Breast epithelium (tissue), 4 donors: Measurements from ENCODE around the gene PSMA7. TPM values are rescaled to one million over a fixed set of nuclear protein-coding genes. Genes with fewer than 3 reads are reported as not detected.

ENCODE experiments used
- DNase-seq, 2 donors: peaks; one replicate each; pipeline ENCODE4 v3.0.0-alpha.2; 2019; ENCODE audit warnings: low spot score in 2 of 2
- H3K27ac ChIP-seq, 2 donors: fragments of 200-600 bp; sonication (generic) in 1 of 2; one replicate each; pipeline ENCODE4 v1.5.1; 2016 to 2019; ENCODE audit warnings: mild to moderate bottlenecking in 1 of 2
- H3K27me3 ChIP-seq, 2 donors: fragments of 200-600 bp; sonication (generic) in 1 of 2; one replicate each; pipeline versions ENCODE4 v1.5.1 to v1.6.0; 2017 to 2019; ENCODE audit warnings: control low read depth in 1 of 2, mild to moderate bottlenecking in 1 of 2
- H3K36me3 ChIP-seq: fragments of 200-600 bp; one replicate; pipeline ENCODE4 v1.5.1; 2019
- H3K4me1 ChIP-seq, 2 donors: fragments of 200-600 bp; sonication (generic); one replicate each; pipeline ENCODE4 v1.5.1; 2016 to 2019; ENCODE audit warnings: control low read depth in 1 of 2
- H3K4me3 ChIP-seq, 3 donors: fragments of 200-600 bp; sonication (generic); 1 replicate in 2 of 3; 2 replicates in 1 of 3; pipeline ENCODE4 v1.5.1; 2016 to 2019; ENCODE audit warnings: mild to moderate bottlenecking in 3 of 3, moderate library complexity in 2 of 3
- H3K9me3 ChIP-seq, 2 donors: fragments of 200-600 bp; sonication (generic) in 1 of 2; one replicate each; pipeline ENCODE4 v1.5.1; 2016 to 2019; ENCODE audit warnings: control low read depth in 1 of 2
- POLR2A ChIP-seq: fragments of 450-650 bp; IDR thresholded peaks from one replicate; pipeline ENCODE4 v1.6.1; 2016; ENCODE audit warnings: antibody characterized with exemption, mild to moderate bottlenecking, moderate library complexity
- POLR2AphosphoS5 ChIP-seq, 3 donors: sonication (generic); formaldehyde crosslinking; IDR thresholded peaks; one replicate each; pipeline ENCODE4 v1.6.1; 2017; ENCODE audit warnings: antibody characterized with exemption in 3 of 3
- intact Hi-C: fragments of 100-400 bp; cut with DNase I; formaldehyde crosslinking; loops from one replicate; pipeline ENCODE4 v1.15.1; 2023; ENCODE audit warnings: low total_unique reads
- total RNA-seq, 3 donors: library from RNA; depleted of rRNA; stranded (reverse); fragments of >200 nt; gene quantifications; one replicate each; pipeline ENCODE4 v1.1.0, GENCODE V29; 2016
- TF ChIP-seq, protein P1 (sequence below), 3 donors: fragments of 450-650 bp; IDR thresholded peaks; one replicate each; pipeline ENCODE4 v1.5.1; 2016 to 2017; ENCODE audit warnings: antibody characterized with exemption in 3 of 3, mild to moderate bottlenecking in 3 of 3, moderate library complexity in 3 of 3

Gene PSMA7
- total RNA-seq, 3 donors from 2014 or later, result 200 to 579 (median 380) TPM

DNA sequence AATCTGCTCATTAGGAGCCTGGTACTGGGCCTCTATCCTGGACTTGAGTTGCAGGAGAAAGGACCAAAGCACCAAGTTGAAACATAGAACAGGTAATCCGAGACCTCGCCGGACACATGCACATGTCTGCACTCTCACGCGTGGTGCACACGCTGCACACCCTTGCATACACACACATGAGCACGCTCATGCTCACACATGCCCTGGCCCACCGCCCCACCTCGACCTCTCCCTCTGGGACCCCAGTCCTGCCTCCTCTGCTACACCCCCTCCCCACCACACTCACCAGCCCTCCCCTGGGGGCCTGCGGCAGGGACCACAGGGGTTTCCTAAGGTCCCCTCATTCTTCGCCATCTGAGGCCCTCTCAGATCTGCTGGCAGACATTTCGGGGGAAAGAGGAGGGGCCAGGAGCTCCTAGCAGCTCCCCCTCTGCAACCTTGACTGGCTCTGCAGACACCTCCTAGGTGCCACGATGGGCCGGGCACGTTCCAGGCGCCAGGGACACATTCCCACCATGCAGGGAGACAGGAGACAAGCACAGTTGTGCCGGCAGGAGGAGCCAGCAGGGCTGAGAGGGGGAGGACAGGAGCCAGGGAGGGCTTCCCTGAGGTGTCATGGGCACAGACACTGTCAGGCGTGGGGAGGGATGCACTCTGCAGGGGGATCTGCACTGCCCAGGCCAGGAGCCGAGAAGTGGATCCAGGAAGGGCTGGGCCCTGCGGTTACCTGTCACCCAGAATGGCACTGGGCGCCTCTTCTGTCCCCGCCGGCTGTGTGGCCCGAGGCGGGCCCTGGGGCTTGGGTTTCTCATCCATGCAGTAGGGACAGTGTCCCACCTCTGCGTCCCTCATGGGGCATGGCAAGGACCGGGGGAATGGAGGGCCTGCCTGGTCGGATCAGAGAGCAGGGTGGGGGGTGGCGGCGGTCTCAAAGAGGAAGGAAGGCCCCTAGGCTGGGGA lies 46.5 kb downstream of the PSMA7 start:
- H3K4me3 ChIP-seq, result no peak overlapping the region
- H3K4me1 ChIP-seq, result no peaks in the 10 kb centered on the region
- TF ChIP-seq POLR2A (no peak), POLR2AphosphoS5 (IDR thresholded peaks at IDR 0.05) (no peak)
- TF ChIP-seq, protein P1, sequence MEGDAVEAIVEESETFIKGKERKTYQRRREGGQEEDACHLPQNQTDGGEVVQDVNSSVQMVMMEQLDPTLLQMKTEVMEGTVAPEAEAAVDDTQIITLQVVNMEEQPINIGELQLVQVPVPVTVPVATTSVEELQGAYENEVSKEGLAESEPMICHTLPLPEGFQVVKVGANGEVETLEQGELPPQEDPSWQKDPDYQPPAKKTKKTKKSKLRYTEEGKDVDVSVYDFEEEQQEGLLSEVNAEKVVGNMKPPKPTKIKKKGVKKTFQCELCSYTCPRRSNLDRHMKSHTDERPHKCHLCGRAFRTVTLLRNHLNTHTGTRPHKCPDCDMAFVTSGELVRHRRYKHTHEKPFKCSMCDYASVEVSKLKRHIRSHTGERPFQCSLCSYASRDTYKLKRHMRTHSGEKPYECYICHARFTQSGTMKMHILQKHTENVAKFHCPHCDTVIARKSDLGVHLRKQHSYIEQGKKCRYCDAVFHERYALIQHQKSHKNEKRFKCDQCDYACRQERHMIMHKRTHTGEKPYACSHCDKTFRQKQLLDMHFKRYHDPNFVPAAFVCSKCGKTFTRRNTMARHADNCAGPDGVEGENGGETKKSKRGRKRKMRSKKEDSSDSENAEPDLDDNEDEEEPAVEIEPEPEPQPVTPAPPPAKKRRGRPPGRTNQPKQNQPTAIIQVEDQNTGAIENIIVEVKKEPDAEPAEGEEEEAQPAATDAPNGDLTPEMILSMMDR (IDR thresholded peaks at IDR 0.05), result no peak

DNA sequence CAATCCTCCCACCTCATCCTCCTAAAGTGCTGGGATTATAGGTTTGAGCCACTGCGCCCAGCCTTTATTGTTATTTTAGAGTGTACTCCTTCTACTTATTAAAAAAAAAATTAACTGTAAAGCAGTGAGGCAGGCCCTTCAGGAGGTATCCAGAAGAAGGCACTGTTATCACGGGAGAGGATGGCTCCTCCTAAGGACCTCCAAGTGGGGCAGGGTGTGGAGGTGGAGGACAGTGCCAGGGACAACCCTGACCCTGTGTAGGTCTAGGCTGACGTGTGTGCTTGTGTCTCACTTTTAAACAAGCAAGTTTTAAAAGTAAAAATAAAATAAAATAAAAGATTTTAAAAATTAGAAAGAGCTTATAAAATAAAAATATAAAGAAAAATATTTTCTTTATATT lies 53.8 kb downstream of the PSMA7 start:
- peaks cover 0 to 18% of the 10 kb centered on the region in 2 donors for H3K27me3 ChIP-seq
- no peak overlapping the region for H3K4me3 ChIP-seq
- no peaks in the 10 kb centered on the region for H3K9me3 ChIP-seq
- TF ChIP-seq, protein P1 (IDR thresholded peaks at IDR 0.05), result no peak
- no peak for TF ChIP-seq POLR2A
- TF ChIP-seq POLR2AphosphoS5 (IDR thresholded peaks at IDR 0.05), result no peak
- DNase-seq, result no peak
- H3K27ac ChIP-seq, result no peak overlapping the region
- H3K36me3 ChIP-seq, result no peaks in the 10 kb centered on the region
- intact Hi-C loops, result no loop called here
- H3K4me1 ChIP-seq, result no peaks in the 10 kb centered on the region

More for the DNA sequence above, 46.5 kb downstream of the PSMA7 start:
- Histone ChIP-seq H3K27me3 (no peaks in the 10 kb centered on the region), H3K9me3 (peaks cover 17 to 18% of the 10 kb centered on the region in 2 donors), H3K27ac (no peak overlapping the region), H3K36me3 (no peaks in the 10 kb centered on the region)
- intact Hi-C loops, result no loop called here
- no peak for DNase-seq

DNA sequence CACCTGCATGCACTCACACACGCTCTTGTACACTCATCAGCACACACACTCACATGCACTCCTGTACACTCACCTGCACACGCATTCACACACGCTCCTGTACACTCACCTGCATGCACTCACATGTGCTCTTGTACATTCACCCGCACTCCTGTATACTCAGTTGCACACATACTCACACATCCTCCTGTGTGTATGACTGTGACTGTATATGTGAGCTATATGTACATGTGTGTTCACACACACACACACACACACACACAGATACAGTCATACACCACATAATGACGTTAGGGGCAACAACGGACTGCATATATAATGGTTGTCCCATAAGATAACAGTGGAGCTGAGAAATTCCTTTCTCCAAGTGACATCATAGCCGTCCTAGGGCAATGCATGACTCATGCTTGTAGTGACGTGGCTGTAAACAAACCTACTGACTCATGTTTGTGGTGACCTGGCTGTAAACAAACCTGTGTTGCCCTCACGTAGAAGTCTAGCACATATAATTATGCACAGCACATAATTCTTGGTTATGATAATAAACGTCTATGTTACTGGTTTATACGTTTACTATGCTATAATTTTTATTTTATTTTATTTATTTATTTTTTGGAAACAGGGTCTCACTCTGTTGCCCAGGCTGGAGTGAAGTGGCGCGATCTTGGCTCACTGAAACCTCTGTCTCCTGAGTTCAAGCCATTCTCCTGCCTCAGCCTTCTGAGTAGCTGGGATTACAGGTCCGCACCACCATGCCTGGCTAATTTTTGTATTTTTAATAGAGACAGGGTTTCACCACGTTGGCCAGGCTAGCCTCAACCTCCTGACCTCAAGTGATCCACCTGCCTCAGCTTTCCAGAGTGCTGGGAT lies 54.7 kb downstream of the PSMA7 start:
- no peaks in the 10 kb centered on the region for H3K9me3 ChIP-seq
- intact Hi-C loops, result no loop called here

DNA sequence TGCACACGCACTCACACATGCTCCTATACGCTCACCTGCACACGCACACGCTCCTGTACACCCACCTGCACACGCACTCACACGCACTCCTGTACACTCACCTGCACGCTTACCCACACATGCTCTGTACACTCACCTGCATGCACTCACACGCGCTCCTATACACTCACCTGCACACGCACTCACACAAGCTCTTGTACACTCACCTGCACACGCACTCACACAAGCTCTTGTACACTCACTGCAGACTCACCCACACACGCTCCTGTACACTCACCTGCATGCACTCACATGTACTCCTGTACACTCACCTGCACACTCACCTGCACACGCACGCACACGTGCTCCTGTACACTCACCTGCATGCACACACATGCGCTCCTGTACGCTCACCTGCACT lies 55.6 kb downstream of the PSMA7 start:
- intact Hi-C loops, result no loop called here
- Histone ChIP-seq H3K9me3 (no peaks in the 10 kb centered on the region), H3K4me1 (no peaks in the 10 kb centered on the region), H3K36me3 (no peaks in the 10 kb centered on the region), H3K27me3 (peaks cover 0 to 18% of the 10 kb centered on the region in 2 donors), H3K4me3 (no peak overlapping the region), H3K27ac (no peak overlapping the region)
- DNase-seq, result no peak
- TF ChIP-seq POLR2A, result no peak
- TF ChIP-seq, protein P1 (IDR thresholded peaks at IDR 0.05), result no peak
- no peak for TF ChIP-seq POLR2AphosphoS5 (IDR thresholded peaks at IDR 0.05)

More for the DNA sequence above, 54.7 kb downstream of the PSMA7 start:
- no peak for DNase-seq
- H3K27ac ChIP-seq, result no peak overlapping the region
- no peaks in the 10 kb centered on the region for H3K4me1 ChIP-seq
- H3K36me3 ChIP-seq, result no peaks in the 10 kb centered on the region
- peaks cover 0 to 18% of the 10 kb centered on the region in 2 donors for H3K27me3 ChIP-seq
- H3K4me3 ChIP-seq, result no peak overlapping the region
- TF ChIP-seq POLR2A (no peak), POLR2AphosphoS5 (IDR thresholded peaks at IDR 0.05) (no peak)
- TF ChIP-seq, protein P1 (IDR thresholded peaks at IDR 0.05), result no peak
